ENCODE data around the gene NTM.
"Not testable (repeated sequence)": the region's sequence is repeated elsewhere in the genome, so short reads cannot be mapped to it uniquely, and the experiment has no call there.

GRCh38 chr11:132070907-132071306, 700.5 kb downstream of the NTM start:
- TF ChIP-seq NFYB (CRISPR knock-in tag; conservative IDR thresholded peaks at IDR 0.05; ENCODE audit: low read depth); CTCF (IDR thresholded peaks at IDR 0.05); ATF1 (CRISPR knock-in tag; IDR thresholded peaks at IDR 0.05); CREM (CRISPR knock-in tag; IDR thresholded peaks at IDR 0.05); AR (CRISPR knock-in tag; IDR thresholded peaks at IDR 0.05); JUN (CRISPR knock-in tag; IDR thresholded peaks at IDR 0.05); ZNF512 (CRISPR knock-in tag; IDR thresholded peaks at IDR 0.05; ENCODE audit: borderline replicate concordance); NFATC4 (CRISPR knock-in tag; IDR thresholded peaks at IDR 0.05); ZNF281 (CRISPR knock-in tag; IDR thresholded peaks at IDR 0.05): not testable (repeated sequence)
